NCI-H69 (cell line): ENCODE results near the gene DAP.
"Not testable (repeated sequence)": the region's sequence is repeated elsewhere in the genome, so short reads cannot be mapped to it uniquely, and the experiment has no call there.

Experiments
- DNase-seq: peaks from one replicate; lab custom pipeline; 2025; lab: John Stamatoyannopoulos, UW

The DAP gene

GRCh38 chr5:10631316-10631996, 129.6 kb downstream of the DAP start:
- no peak for DNase-seq

DNA sequence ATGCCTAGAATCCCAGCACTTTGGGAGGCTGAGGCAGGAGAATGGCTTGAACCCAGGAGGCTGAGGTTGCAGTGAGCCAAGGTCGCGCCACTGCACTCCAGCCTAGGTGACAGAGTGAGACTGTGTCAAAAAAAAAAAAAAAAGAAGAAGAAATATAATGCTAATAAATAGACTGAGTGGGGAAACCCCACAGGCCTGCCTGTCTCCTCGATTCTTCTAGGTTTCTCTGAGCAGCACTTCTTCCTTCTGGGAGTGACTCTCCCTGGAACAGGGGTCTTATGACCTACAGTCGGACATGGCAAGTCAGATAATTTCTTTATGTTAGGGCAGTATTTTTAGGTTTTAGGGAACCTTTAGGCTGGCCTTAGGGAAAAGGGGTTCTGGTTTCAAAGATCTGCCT, 130.3 kb downstream of the DAP start:
- DNase-seq: not testable (repeated sequence)

DNA sequence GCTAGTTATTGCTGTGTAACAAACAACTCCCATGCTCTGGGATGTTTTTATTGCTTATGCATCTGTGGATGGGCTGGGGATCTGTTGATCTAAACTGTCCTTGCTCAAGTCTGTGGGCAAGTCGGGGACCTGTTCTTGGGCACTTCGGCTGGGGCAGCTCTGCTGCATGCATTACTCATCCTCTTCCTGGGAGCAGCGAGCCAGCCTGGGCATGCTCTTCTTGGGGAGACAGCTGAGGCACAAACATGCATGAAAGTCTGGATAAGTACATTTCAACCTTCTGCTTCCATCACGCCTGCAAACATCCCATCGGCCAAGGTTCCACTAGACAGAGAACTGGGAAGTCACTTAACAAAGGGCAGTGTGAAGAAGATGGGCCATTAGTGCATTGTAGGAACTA, 130.9 kb downstream of the DAP start:
- no peak for DNase-seq

DNA sequence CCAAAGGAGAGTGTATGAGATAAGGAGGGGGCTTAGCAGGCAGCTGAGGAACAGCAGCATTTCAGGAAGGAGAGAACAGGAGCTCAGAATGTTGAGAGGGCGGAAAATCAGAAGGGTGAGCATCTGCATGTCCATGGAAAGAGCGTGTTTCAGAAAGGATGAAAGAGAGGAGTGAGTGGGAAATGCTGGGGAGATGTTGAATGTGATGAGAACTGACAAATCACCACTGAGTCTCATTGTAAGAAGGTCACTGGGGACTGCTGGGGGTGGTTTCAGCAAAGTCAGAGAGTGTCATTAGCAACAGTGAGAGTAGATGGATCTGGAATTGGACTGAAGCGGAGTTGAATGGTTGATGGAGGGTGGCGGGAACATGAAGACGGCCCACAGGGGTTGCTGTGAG, 131.4 kb downstream of the DAP start:
- DNase-seq: no peak
